GM12892 (cell line): Measurements from ENCODE around the gene LYPD4.
"Not testable (repeated sequence)": the region's sequence is repeated elsewhere in the genome, so short reads cannot be mapped to it uniquely, and the experiment has no call there.

Source experiments
- DNase-seq: peaks from one replicate; pipeline ENCODE4 v3.0.0; 2011; ENCODE audit not compliant: insufficient read length
- FAIRE-seq: peaks from 2 replicates; lab custom pipeline; 2011; peaks lifted over from hg19 to GRCh38; lab: Jason Lieb, UNC
- POLR2A ChIP-seq: IDR thresholded peaks from 2 replicates; pipeline ENCODE4 v1.6.1; 2011; ENCODE audit warnings: low read depth, low read length, control low read depth
- POLR2AphosphoS5 ChIP-seq: IDR thresholded peaks from 2 replicates; pipeline ENCODE4 v1.6.1; 2011; ENCODE audit warnings: low read depth, low read length, control low read depth
- TAF1 ChIP-seq: IDR thresholded peaks from 2 replicates; pipeline ENCODE4 v1.6.1; 2011; ENCODE audit warnings: low read depth, mild to moderate bottlenecking, control low read depth, low read length, borderline replicate concordance

Gene LYPD4

DNA sequence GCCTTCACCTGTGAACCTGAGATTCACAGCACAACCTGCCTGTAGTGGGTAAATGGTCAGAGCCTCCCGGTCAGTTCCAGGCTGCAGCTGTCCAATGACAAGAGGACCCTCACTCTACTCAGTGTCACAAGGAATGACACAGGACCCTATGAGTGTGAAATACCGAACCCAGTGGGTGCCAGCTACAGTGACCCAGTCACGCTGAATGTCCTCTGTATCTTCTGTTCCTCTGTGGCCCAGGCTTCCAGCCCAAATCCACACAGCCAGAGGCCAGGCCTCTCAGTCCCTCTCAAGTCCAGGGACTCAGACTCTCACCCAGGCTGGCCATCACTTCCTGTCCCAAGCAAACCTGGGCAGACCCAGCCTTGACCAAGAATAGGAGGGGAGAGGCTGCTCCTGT lies 37.3 kb downstream of the LYPD4 start:
- no peak for FAIRE-seq
- no peak for DNase-seq
- TF ChIP-seq POLR2A (no peak), POLR2AphosphoS5 (no peak), TAF1 (no peak)

DNA sequence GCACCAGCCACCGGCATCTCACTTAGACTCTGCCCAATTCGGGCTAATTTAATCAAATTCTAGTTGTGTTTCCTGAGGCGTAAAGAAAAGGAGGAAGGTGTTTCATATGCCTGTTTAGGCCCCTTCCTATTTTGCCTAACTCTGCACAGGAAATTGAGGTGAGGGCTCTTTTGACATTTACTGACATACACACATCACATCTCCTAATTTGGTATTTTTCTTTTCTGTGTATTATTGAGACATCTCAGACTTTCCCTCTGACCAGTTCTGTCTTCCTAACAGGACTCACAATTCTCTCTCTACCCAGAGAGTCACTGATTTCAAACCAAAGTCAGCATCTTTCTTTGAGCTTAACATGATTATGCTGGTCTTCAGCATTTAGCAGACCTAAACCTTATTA lies 40.1 kb downstream of the LYPD4 start:
- TF ChIP-seq POLR2A (no peak), TAF1 (no peak), POLR2AphosphoS5 (no peak)
- FAIRE-seq = no peak
- no peak for DNase-seq

DNA sequence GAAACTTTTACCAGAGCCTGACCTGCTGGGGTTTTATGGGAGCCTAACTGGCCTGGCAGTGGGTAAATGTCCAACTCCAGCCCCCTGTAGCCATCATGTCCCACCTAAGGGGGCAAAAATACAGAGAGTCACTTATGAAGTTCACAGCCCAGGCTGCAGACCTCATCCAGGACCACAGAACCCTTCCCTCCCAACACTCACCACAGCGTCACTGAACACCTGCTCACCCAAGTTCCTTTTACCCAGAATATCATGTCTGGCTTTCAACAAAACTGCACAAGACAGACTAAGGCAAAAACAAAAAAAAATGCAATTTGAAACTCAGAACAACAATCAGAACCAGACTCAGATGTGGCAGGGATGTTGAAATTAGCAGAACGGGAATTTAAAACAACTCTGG lies 41.7 kb downstream of the LYPD4 start:
- DNase-seq (no peak), FAIRE-seq (no peak)
- TF ChIP-seq POLR2A = no peak
- TF ChIP-seq POLR2AphosphoS5 = no peak
- no peak for TF ChIP-seq TAF1

DNA sequence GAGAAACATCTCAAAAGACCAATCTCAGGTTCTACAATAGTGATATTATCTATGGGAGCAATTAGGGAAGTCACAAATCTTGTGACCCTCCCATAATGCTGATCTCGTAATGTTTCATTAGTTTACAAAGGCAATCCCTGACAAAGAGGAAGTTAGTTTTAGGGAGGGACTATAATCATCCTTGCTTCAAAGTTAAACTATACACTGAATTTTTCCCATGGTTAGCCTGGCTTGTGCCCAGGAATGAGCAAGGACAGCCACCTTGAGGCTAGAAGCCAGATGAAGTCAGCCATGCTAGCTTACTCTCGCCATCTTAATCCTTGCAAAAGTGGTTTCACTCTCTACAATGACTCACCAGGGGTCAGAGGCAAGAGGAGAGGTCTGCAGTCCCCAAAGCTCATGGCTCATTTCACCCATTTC lies 42.7 kb downstream of the LYPD4 start:
- TF ChIP-seq TAF1 (no peak), POLR2A (no peak), POLR2AphosphoS5 (no peak)
- DNase-seq (no peak), FAIRE-seq (peak; percentile 27)

DNA sequence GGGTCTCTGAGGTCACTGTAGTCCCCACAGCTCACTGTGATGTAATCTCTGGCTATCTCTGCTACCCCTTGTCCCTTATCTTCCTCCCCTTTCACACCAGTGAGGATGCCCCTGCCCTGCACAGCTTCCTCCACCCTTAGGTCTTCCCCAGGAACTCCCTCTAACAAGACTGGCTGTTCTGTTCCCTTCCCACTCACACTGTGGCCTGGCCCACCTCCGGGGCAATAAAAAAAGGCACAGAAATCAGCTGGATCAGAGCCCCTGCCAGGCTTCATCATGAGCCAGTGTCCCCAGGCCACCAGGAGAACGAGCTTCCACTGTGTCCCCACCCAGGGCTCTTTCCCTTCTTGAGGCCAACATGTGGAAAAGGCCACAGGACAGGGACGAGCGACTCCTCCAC lies 43.5 kb downstream of the LYPD4 start:
- no peak for DNase-seq
- TF ChIP-seq POLR2A (no peak), POLR2AphosphoS5 (no peak), TAF1 (no peak)
- no peak for FAIRE-seq

DNA sequence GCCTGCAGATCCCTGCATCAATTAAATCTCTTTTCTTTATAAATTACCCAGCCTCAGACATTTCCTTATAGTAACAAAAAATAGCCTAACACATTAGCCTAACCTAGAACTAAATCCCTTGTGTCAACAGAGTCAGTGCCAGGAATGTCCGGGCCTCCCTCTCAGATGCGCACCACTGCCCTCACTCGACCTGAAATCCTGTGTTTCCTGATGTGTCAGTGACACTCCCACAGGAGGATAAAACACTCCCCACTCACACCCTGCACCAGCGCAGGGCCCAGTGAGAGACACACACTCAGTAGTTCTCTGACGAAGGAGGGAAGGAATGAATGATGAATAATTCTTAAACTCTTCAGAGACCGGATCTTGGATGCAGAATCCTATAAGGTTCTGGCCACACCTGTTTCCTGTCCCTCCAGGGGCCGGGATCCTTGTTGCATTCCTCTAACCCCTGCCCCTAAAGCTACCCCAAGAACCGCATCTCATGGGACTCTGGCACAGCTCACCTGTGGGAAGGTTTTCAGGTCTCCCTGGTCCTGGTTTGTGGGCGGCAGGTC lies 45.0 kb downstream of the LYPD4 start:
- FAIRE-seq (no peak), DNase-seq (no peak)
- TF ChIP-seq TAF1 = no peak
- TF ChIP-seq POLR2A = no peak
- TF ChIP-seq POLR2AphosphoS5 = no peak

DNA sequence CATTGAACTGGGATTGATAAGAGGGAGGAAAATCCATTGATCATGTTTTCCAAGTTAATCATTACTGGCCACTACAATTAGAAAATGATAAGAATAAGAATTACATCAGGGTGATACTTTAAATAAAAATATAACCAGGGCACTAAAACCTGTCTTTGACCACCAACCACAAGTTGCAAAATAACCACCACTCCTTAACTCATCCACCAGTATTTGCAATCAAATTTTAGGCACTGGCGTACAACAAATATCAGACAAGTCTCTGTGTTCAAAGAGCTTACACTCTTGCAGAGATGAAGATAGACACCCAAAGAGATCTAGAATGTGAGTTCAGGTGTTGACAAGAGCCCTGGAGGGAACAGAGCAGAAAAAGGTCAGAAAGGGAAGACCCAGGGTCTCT lies 47.6 kb downstream of the LYPD4 start:
- TF ChIP-seq POLR2A = no peak
- TF ChIP-seq POLR2AphosphoS5 = no peak
- TF ChIP-seq TAF1 = no peak
- FAIRE-seq (no peak), DNase-seq (no peak)

DNA sequence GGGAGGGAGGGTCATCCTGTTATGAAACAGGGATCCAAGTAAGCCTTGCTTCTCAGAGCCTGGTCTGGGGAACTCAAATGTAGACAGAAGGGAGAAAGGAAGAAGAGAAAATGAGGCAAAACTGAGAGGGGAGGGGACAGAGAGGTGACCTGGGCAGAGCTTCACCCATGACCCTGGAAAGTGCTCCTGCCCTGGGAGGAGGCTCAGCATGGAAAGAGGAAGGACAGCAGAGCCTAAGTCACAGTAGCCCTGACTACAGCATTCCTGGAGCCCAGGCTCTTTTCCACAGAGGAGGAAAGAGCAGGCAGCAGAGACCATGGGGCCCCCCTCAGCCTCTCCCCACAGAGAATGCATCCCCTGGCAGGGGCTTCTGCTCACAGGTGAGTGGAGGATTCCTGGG lies 48.1 kb downstream of the LYPD4 start, which contains the start of gene CEACAM3:
Gene CEACAM3, plus strand, starts transcription at position 226 of the 400 bp plus-strand sequence. Its CDS starts 91 bp downstream, at position 317.
- DNase-seq = no peak
- TF ChIP-seq POLR2AphosphoS5 = no peak
- no peak for TF ChIP-seq POLR2A
- TF ChIP-seq TAF1 = no peak
- FAIRE-seq = no peak

DNA sequence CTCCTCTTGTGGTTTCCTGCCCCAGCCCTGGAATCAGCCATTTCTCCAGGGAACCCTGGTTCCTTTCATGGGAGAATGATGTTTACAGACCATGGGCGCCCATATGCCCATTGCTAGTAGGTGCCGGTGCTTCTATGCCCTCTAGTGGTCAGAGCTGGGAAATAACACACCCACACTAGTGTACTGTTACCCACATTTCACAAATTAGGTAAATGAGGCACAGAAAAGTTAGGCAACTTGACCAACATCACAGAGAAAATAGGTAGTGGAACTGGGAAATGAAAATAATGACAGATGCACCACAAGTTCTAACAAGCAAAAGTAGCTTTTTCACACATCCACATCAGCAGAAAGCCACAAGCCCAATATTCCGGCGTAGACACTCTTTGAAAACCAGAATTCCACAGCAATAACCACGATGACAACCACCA lies 49.4 kb downstream of the LYPD4 start:
- DNase-seq (no peak), FAIRE-seq (peak; percentile 97)
- TF ChIP-seq POLR2A = no peak
- TF ChIP-seq TAF1 = no peak
- TF ChIP-seq POLR2AphosphoS5 = no peak

DNA sequence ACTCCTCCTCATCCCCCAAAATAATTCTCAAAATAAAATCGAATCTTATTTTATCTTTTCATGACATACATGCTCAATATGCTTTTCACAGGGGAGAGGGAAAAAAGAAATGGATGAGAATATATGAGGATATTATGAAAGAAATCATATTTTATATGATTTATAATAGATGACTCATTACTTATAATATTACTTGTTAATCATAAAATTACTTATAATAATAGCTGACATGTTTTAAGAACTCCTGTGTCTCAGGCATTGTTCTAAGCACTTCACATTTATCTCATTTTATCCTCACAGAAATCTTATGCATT lies 51.1 kb downstream of the LYPD4 start:
- no peak for FAIRE-seq
- no peak for DNase-seq
- no peak for TF ChIP-seq TAF1
- no peak for TF ChIP-seq POLR2A
- TF ChIP-seq POLR2AphosphoS5 = no peak

DNA sequence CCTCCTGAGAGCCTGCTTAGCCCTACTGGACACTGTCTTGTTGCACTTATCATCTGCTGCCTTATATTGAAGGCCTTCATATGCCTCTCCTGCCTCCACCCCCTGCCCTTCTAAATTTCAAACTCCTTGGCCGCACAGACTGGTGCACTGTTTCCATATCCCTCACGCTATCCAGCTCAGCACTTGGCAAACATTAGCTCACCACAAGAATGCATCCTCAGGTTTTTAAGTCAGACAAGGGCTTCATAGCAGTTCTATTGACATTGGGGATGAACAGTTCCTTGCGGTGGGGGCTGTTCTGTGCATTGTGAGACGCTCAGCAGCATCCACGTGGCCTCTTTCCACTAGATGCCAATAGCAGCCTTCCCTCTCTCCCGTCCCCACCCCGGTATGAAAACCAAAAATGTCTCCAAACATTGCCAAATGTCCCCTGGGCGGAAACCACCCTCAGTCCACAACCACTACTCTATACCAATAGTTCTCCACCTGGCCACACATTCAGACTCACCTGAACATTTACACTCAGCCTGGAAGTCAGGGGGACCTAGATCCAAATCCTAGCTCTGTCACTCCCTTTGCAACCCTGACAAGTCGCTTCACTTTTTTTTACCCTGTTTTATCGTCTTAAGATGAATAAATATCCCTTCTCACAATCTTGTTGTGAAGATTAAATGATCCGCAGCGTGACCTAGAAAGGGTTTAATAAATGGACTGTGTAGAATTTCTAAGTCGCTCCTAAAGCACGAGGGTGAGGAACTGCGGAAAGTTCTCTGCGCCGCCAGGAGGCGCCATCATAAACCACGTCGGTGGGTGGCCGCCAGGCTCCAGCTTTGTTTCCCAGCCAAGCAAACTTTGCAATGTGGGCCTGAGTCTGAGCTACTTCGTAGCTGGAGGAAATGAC lies 51.7 kb downstream of the LYPD4 start:
- DNase-seq = no peak
- FAIRE-seq = peak; percentile 66
- TF ChIP-seq POLR2AphosphoS5 (no peak), TAF1 (no peak), POLR2A (no peak)

DNA sequence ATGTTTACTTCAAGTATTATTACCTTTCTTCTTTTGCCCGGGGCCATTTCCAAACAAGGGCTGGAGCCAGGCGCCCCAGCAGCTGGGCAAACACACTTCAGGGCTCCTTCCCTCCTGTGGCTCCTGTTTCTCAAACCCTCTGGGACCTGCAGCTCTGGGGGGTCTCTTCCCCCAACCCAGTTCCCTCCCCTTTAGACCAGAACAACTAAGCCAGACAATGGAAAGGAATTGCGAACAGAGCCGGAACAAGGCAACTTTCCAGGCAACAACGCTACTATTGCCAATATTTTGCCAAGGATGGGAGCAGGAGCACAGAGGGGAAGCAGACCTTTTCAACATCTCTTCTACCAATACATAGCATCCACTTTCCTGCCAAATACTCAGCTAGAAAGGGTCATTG lies 55.4 kb downstream of the LYPD4 start:
- FAIRE-seq, DNase-seq: not testable (repeated sequence)

DNA sequence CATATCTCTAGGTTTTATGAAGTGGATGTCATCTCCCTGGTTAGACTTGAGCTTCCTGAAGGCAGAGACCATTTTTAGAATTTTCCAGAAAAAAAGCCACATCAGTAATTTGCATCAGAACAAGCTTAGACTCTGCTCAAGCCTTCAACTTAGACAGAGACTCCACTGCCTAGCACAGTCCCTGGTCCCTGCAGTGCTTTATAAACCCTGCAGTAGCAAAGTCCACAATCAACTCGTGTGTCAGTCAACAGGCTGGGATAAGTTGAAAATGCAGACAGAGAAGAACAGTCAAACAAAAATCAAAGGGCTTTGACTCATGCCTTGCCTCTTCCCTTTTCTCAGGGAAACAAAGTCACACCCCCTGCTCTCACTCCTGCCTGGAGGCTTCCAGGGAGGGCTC lies 56.0 kb downstream of the LYPD4 start:
- DNase-seq, FAIRE-seq: not testable (repeated sequence)
